ENCODE measurements around the gene SRPK2.
"Not testable (repeated sequence)": the region's sequence is repeated elsewhere in the genome, so short reads cannot be mapped to it uniquely, and the experiment has no call there.

The SRPK2 gene

DNA sequence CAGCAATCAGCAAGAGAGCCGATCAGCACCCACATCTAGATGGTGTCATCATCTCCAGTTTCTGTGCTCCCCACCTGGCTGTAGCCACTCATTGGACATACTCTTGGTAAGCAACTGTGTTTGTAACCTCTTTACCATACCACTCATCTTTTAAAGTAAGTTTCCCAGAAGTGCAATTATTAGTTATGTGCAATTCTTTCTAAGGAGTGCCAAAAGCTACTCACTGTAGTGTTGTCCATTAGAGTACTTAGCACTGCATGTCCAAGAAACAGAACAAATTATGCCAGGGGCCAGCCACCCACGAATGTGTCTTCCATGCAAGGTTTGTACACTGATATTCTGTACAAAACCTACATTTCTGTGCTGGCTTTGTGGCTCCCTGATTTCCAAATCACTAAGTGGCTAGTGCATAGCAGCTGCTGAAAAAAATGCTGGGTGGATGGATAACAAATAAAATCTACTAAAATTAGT lies 131.9 kb downstream of the SRPK2 start:
- no peak for DNase-seq

DNA sequence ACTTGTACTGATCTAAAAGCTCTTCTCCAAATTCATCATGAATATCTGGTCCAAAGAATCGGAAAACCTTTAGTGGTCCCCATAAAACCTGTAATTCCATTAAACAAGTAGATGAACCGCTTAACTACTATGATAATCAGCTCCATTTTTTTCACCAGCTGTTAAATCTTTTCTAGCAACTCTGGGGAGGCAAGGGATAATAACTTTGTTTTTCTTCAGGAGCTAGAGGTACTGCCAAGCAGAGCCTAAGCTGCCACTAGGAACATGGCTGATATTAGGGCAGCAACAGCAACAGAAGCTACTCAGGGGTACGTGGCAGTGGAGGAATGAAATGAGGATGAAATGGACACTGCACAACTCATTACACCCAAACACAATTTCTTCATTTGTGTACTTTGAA lies 138.0 kb downstream of the SRPK2 start:
- DNase-seq = no peak

DNA sequence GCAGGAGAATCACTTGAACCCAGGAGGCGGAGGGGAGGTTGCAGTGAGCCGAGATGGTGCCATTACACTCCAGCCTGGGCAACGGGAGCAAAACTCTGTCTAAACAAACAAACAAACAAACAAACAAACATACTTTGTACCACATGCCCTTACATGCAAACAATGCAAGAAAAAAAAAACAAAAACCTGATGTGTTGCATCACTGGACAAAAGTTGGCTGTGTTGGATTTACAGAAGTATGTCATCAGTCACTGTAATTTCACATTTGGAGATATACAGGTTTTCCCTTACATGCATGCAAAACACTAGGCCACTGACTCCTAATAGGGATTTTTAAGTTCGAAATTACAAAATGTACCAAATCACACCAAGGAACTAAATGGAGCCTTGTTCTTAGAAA lies 138.5 kb downstream of the SRPK2 start:
- DNase-seq = no peak

DNA sequence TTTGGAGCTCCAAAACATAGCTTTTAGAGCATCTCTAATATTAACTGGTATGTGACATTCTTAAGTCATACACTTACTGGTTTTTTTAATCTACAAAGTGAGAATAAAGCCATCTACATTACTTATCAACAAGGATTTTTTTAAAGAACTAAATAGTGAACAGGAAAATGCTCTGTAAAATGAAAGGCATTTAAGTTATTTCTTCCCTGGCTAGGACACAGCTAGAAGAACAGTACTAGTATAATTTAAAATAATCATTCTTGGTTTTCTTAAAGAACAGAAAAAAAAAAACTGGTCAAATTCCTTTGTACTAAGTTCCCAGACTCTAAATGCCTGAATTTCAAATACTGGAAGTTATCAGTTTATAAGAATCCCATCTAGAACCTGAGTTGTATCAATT lies 139.5 kb downstream of the SRPK2 start:
- no peak for DNase-seq

DNA sequence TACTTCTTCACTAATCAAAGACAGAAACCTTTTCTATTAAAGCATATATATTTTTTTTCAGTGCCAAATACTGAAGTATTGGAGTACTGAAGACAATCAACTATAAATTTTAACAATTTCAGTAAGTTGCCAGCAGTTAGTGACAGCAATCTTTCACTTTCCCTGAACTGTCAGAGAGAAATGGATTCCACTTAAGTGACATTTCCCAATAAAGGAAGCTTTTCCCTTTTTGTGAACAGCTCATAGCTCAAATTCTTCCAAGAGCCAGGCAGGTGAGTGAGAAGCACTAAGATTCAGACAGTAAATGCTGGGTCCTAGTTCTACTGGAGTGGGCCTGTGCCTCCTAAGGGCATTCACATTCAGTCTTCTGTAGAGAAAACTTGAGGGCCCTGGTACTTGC lies 142.0 kb downstream of the SRPK2 start:
- DNase-seq = no peak

DNA sequence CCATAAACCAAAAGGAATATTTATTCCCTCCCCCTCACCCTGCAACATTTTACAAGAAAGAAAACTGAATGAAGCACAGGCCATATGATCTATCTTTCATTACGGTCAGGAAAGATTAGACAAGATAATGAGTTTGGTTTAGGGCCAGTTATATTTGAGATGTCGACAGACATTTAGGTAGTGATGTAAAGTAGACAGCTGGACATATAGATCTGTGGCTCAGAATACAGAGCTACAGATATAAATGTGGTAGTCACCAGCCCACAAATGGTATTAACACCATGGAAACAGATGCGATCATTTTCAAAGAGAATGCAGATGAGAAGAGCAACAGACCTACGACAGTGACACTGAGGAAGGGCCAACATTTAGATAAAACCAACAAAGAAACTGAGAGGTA lies 142.5 kb downstream of the SRPK2 start:
- DNase-seq = no peak

DNA sequence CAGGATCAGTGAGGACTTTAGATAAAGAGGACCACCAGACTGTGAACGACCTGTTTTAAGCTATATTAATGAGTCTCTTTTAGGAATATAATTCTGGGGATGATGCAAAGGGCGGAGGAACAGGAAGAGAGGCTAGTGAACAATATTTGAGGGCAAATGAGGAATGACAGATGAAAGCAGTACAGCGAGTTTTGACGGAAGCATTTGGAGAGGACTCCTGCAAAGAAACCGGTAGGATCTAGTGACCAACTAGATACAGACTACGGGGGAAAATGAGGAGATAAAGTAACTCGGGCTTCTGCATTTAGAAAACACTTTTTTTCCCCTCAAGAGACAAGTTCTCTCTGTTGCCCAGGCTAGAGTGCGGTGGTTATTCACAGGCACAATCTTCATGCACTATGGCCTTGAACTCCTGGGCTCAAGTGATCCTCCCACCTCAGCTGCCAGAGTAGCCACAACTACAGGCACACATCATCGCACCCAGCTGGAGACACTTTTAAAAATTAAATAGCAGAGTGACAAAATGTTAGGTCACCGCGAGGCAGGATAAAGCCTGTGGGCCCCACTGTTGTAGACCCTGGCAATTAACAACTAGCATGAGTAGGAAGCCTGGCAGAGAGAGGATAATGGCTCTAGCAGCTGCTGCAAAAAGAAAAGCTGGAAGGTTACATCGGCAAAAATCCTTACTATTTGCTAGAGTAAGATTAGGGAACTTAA lies 143.2 kb downstream of the SRPK2 start:
- peak; percentile 22 for DNase-seq

DNA sequence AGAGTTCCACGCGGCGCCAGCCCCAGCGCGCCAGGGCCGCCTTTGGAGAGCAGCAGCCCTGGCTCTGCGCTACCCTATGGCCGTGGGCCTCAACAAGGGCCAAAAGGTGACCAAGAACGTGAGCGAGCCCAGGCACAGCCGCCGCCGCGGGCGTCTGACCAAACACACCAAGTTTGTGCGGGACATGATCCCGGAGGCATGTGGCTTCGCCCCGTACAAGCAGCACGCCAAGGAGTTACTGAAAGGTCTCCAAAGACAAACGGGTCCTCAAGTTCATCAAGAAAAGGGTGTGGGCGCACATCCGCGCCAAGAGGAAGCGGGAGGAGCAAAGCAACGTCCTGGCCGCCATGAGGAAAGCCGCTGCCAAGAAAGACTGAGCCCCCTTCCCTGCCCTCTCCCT lies 144.1 kb downstream of the SRPK2 start:
- DNase-seq = no peak

DNA sequence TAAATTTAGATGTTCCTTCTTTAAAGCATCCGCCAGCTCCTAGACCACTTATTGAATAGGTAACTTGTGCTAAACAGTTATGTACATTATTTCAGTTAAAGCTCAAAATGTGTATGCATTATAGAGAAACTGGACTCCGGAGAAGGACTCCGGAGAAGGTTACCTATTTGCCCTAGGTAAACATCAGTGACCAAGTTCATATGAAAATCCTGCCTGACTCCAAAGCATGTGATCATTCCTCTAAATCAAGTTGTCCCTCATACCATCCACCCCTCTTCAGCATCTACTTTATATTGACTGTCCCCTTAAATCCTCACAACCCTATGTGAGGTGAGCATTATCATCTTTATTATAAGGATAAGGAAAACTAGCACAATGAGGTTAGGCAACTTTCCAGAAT lies 147.5 kb downstream of the SRPK2 start:
- DNase-seq = no peak

DNA sequence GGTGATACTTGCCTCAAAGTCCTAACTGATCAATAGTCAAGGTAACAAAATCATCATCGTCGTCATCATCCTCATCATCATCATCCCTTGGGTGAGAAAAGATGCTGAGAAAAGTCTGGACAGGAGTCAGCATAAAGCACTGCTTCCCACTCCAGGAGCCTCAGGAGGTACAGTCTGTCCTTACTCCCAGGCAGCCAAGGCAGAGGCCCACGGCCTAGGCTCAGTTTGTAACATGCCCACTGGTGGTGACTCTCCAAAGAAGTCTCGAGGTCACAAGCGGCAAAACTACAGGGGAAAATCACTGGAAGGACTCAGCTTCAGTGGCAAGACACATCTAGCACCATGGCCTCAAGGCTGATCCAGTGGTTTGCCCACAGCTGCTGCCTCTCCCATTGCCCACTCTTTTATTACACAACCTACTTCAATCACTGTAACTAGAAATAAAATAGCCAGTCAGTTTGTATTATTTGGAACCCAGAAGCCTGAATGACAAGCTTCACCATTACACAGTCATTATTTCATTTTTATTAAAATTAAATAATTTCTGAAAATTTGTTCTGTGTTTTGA lies 150.4 kb downstream of the SRPK2 start:
- no peak for DNase-seq

DNA sequence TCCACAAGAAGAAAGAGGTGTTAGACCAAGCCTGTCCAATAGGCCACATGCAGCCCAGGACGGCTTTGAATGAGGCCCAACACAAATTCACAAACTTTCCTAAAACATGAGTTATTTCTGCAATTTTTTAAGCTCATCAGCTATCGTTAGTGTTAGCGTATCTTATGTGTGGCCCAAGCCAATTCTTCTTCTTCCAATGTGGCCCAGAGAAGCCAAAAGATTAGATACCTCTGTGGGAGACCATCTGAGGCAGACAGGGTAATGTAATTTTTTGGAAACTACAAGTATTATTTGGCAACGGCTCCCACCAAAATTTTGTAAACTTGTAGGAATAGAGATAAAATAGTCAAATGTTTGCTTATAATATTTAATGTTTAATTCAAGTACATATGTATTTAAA lies 153.8 kb downstream of the SRPK2 start:
- DNase-seq = no peak

DNA sequence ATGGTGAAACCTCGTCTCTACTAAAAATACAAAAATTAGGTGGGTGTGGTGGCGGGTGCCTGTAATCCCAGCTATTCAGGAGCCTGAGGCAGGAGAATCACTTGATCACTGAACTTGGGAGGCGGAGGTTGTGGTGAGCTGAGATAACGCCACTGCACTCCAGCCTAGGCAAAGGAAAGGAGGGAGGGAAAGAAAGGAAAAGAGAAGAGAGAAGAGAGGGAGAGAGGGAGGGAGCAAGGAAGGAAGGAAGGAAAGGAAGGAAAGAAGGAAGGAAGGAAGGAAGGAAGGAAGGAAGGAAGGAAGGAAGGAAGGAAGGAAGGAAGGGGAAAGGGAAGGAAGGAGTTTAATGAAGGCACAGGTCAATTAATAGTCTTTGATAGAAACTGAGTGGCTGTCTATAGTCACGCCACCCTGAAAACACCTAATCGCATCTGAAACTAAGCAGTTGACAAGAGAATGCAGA lies 155.9 kb downstream of the SRPK2 start:
- not testable (repeated sequence) for DNase-seq

DNA sequence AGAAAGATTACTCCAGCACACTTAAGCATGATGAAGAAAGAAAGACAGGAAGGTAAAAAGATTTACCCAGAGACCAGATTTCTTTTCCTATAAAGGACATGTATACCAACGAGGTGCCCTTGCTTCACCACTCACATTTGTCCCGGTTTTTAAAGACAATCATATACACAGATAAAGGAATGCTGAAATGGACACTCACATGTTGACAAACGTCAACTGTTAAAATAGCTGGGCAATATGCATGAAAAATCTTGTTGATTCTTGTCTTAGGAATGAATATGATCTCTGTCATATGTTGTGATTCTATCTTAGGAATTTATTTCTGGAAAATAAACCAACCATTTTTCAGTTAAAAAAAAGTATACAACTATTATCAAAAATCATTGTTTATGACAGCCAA lies 158.2 kb downstream of the SRPK2 start:
- no peak for DNase-seq

DNA sequence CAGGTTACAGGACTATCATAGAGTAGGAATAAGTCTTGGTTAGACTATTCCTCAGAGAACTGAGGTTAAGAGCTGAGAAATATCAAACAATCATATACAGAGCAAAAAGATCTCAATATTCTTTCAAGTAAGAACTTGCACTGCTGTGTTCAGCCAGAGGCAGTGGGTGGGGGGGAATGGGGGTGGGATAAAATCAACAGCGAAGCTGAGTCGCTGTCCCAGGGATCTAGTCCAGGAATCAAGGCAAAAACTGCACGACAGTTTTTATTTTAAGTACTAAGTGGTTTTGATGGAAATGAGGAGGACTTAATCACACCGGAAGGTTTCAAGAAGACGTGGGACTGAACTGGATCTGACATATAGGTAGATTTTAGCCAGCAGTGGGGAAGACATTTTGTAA lies 159.1 kb downstream of the SRPK2 start:
- no peak for DNase-seq

DNA sequence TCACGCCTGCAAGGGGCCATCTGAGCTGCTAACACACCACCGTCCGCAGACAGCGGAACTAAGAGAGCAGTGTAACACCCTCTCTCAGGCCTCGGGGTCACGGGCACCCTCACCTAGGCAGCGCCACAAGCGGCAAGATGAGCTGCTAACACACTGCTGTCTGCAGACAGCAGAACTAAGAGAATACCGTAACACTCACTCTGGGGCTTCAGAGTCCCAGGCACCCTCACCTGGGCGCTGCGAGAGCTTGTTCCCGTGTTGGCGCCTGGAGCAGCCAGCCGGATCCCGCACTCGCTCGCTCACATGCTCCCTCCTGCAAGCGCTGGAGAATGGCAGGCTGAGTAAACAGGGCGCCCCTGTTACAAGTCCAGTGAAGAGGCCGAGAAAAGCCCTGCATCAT lies 160.2 kb downstream of the SRPK2 start:
- no peak for DNase-seq

DNA sequence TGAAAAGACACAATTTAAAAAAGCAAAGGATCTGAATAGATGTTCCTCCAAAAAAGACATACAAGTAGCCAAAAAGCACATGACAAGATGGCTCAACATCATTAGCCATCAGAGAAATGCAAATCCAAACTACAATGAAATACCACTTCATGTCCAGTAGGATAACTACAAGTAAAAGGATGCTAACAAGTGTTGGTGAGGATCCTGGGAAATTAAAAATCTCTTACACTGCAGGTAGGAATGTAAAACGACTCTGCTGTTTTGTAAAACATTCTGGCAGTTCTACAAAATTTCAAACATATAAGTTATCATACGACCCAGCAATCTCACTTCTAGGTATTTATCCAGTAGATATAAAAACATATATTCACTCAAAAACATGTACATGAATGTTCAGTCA lies 161.3 kb downstream of the SRPK2 start:
- no peak for DNase-seq

DNA sequence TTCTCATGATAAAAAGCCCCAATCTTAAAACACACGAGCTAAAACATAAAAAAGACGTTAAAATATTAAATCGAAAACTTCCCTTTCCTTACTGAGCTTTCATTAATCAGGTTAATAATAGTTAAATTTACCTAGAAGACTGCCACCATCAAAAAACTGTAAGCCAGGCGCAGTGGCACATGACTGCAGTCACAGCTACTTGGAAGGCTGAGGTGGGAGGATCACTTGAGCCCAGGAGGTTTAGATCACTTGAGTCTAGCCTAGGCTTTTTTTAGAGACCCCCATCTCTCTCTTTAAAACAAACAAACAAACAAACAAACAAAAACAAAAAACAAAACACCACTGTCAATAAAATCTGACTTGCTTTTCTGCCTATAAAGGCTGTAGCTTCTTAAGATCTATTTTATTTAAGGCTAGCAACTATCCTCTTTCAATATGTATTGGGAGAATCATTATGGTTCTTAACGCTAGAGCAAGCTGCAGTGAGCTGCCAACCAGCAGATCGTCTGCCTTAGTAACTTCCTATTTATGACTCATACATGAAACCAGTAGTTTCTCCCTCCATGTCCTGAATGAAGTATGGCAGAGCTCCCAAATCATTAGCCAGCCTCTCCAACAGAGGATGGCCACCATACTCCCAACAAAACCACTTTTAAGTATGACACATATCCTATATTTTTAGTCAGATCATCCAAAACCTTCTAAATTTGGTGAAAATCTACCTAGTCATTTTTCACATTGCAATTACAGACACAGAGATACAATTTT lies 163.7 kb downstream of the SRPK2 start:
- no peak for DNase-seq

DNA sequence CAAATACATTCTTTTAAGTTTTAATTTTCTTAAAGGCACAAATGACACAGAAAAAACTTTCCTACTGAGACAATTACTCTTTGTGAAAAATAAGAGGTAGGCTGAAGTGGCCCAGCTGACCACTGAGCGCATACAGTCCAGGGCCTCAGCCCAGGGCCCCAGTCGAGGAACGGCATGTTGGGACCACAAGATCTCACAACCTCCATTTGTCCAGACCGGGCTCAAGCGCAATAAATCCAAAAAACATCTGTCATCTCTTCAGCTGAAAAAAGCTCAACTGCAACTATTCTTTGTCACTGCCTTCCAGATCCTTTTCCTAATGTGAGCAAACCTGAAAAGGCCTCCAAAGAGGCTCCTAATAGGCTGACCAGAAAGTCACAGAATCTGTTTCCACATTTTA lies 165.8 kb downstream of the SRPK2 start:
- no peak for DNase-seq

DNA sequence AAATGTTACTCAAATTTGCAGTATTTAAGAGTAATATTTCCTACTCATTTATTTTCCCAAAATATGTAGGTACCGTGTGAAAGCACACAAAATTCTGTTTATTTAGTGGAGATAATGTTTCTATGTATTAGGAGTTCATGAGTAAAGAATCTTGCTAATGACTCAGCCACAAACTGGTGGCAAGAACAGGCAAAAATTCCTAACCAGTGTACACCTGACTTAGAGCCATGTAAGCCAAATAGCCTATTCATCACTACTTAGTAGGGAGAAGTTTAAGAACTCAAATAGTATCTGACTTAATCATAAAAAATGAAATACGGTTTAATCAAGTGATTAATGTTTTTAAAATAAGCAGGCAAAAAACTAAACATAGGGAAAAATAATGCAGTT lies 169.0 kb downstream of the SRPK2 start:
- DNase-seq = no peak

DNA sequence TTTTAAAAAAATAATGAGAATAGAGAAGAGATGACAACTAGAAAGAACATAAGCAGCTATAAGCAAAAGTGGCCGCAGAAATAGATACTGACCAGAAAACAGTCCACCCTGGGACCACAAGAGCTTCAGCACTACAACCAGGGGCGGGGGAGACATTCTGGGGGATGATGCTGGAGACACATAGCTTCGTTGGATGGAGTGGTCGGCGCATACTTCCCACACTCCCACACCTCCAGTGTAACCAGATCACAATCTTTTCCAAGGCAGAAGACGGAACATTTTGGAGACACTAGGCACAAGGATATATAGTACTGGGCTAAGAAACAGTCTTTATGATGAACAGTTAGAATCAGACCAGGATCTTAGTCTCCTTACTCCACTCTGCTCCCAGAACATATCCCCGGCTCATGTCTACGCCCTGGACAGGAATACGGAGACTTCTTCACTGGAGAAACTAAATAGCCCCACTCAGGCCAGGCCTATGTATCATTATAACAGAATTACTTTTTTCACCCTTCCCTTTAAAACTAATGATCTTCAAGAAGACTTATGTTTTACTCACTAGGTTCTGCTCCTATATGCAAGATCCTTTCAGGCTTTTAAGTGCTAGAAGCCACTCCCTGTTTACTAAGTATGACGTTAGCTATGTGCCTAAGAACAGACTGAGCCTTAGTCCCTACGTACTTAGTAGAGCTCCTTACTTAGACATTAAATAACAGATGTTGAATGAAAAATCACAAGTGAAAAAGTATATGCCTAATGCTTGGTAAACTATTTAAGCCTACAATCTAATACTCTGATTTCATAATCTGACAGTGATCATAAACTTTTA lies 169.6 kb downstream of the SRPK2 start:
- DNase-seq = no peak

DNA sequence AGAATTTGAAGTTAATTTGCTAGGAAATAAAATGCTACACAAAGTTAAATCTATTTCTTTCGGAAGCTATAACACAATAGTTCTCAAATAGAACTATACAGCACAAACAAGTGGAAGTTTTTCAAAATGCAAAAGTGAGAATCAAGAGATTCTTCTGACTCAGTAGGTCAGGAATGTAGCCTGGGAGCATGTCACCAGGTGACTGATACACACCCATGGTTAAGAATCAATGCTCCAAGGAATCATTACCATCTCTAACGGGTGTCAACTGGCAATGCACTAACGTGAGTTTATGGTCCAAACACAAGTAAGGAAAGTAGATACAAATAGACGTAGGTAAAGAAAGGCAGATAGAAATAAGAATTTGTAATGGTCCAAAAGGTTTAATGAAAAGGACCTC lies 170.5 kb downstream of the SRPK2 start:
- DNase-seq = no peak

DNA sequence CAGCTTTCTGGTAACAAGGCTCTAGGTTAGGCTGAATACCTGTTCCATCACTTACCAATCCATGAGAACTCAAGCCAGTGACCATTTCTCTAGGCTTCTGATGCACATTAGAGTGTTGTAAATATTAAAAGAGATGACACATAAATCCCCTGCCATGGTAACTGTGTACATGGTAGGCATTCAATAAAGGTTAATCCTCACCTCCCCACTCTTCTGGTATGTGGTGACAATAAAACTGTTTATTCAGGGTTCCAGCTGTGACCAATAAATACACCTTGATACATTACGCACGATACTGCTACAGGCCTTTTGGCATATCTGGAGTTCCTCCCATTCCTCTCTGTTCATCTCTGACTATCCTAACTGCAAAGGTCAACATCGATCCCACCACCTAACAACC lies 171.9 kb downstream of the SRPK2 start:
- no peak for DNase-seq

DNA sequence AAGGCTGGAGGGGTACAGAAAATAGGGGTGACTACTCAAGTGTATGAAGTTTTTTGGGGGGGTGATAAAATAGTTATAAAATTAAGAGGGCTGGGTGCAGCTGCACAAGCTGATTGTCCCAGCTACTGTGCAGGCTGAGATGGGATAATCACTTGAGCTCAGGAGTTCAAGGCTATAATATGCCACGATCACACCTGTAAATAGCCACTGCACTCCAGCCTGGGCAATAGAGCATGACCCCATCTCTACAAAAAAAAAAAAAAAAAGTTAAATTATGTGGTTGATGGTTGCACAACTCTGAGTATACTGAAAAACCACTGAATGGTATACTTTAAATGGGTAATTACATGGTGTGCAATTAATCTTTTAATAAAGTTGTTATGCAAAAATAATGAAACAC lies 172.9 kb downstream of the SRPK2 start:
- no peak for DNase-seq
